Activated CD4-positive, alpha-beta memory T cell treated with anti-CD3 and anti-CD28 coated beads for 36 hours (primary cell): Measurements from ENCODE around the gene COL4A6. TPM values are rescaled to one million over a fixed set of nuclear protein-coding genes. Genes with fewer than 3 reads are reported as not detected.

Experiments used
- CTCF ChIA-PET: fragments of 350-600 bp; sonication (Branson Sonifier 250); formaldehyde crosslinking; loops from one replicate; lab custom pipeline; 2021; ENCODE audit warnings: antibody characterized with exemption, inconsistent platforms; lab: Charles Lee
- POLR2A ChIA-PET: fragments of 350-600 bp; sonication (Branson Sonifier 250); formaldehyde crosslinking; loops from one replicate; lab custom pipeline; 2021; ENCODE audit warnings: antibody characterized with exemption; lab: Charles Lee
- DNase-seq: peaks from one replicate; pipeline ENCODE4 v3.0.0-alpha.2; 2020
- H3K27ac Mint-ChIP-seq: one replicate; pipeline ENCODE4 v1.8.0; 2021; ENCODE audit warnings: mixed read lengths
- H3K27me3 Mint-ChIP-seq: one replicate; pipeline ENCODE4 v1.8.0; 2021; ENCODE audit warnings: mixed read lengths
- H3K36me3 Mint-ChIP-seq: one replicate; pipeline ENCODE4 v1.8.0; 2021; ENCODE audit warnings: mixed read lengths
- H3K4me1 Mint-ChIP-seq: one replicate; pipeline ENCODE4 v1.8.0; 2021; ENCODE audit warnings: low read depth, mixed read lengths
- H3K4me3 Mint-ChIP-seq: one replicate; pipeline ENCODE4 v1.8.0; 2021; ENCODE audit warnings: mild to moderate bottlenecking, mixed read lengths
- H3K9me3 Mint-ChIP-seq: one replicate; pipeline ENCODE4 v1.8.0; 2021; ENCODE audit warnings: mixed read lengths
- intact Hi-C: fragments of 100-400 bp; cut with micrococcal nuclease; formaldehyde crosslinking; loops from one replicate; pipeline ENCODE4 v1.15.1; 2023
- total RNA-seq, 2 experiments: library from RNA; stranded (reverse); gene quantifications; one replicate each; pipeline ENCODE4 v1.2.3, GENCODE V29; 2021

The COL4A6 gene
- total RNA-seq, 2 experiments from 2014 or later = not detected

GRCh38 chrX:108216919-108217571 lies 221.2 kb downstream of the COL4A6 start:
- no peaks in the 10 kb centered on the region for H3K4me1 Mint-ChIP-seq
- no peaks in the 10 kb centered on the region for H3K36me3 Mint-ChIP-seq
- ChIA-PET CTCF (interaction anchor here (1.2 to 2.1 kb wide), 2 partner anchors 8 to 18 kb away, joined by 3 to 13 read pairs; no protein-coding TSS in a partner anchor), POLR2A (no interaction called here)
- H3K4me3 Mint-ChIP-seq = no peak overlapping the region
- no peak overlapping the region for H3K27ac Mint-ChIP-seq
- no peaks in the 10 kb centered on the region for H3K27me3 Mint-ChIP-seq
- no peaks in the 10 kb centered on the region for H3K9me3 Mint-ChIP-seq
- no peak for DNase-seq
- intact Hi-C loops = no loop called here

DNA sequence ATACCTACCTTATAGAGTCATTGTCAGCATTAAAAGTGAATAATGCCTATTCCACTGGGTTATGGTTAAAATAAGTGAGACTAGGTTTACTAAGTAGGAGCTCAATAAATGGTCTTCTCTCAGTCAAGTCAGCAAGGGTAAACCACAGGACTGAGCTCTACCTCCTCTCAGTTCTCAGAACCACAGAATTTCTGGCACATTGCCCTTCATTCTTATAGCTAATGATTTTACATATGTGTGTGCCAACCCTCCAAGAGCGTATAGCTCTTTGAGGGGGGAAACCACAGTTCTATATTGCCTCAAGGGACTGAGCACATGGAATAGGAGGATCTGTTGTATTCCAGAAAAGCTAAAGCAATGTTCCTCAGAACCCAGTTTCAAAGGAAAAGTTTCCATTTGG lies 221.8 kb downstream of the COL4A6 start:
- CTCF ChIA-PET = interaction anchor here (1.2 to 2.1 kb wide), 2 partner anchors 9 to 17 kb away, joined by 3 to 13 read pairs; no protein-coding TSS in a partner anchor
- DNase-seq = no peak
- Mint-ChIP-seq H3K4me1 (no peaks in the 10 kb centered on the region), H3K27me3 (no peaks in the 10 kb centered on the region), H3K36me3 (no peaks in the 10 kb centered on the region), H3K9me3 (no peaks in the 10 kb centered on the region), H3K27ac (no peak overlapping the region), H3K4me3 (no peak overlapping the region)
- POLR2A ChIA-PET = no interaction called here
- intact Hi-C loops = no loop called here

DNA sequence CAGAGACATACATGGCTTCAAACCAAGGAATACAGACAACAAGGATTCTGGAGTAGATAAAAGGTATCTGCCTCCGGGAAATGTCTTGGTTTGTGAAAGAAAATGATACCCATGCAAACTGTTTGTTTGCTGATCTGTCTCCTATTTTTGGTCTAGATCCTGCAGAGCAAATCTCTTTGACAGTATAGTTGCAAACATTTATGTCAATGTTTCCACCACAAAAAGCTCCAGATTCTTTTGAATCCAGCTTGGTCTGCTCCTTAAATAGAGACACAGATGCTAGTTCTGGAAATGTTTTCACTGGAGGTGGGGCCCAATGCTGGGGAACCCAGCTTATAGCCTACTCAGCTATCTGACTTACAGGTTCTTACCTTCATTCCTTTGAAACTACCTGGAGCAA lies 226.9 kb downstream of the COL4A6 start:
- intact Hi-C loops = no loop called here
- Mint-ChIP-seq H3K4me1 (no peaks in the 10 kb centered on the region), H3K36me3 (no peaks in the 10 kb centered on the region), H3K27me3 (no peaks in the 10 kb centered on the region), H3K27ac (no peak overlapping the region), H3K4me3 (no peak overlapping the region), H3K9me3 (no peaks in the 10 kb centered on the region)
- CTCF ChIA-PET = no interaction called here
- POLR2A ChIA-PET = no interaction called here
- no peak for DNase-seq

- no peaks in the 10 kb centered on the region for H3K9me3 Mint-ChIP-seq
- H3K36me3 Mint-ChIP-seq = no peaks in the 10 kb centered on the region
- DNase-seq = no peak
- ChIA-PET CTCF (no interaction called here), POLR2A (no interaction called here)
- no peaks in the 10 kb centered on the region for H3K4me1 Mint-ChIP-seq
- no peak overlapping the region for H3K4me3 Mint-ChIP-seq
- no peak overlapping the region for H3K27ac Mint-ChIP-seq
- H3K27me3 Mint-ChIP-seq = no peaks in the 10 kb centered on the region
- intact Hi-C loops = no loop called here
Measured at GRCh38 chrX:108209006-108209554, 229.1 kb downstream of the COL4A6 start.

- no peak for DNase-seq
- Mint-ChIP-seq H3K9me3 (no peaks in the 10 kb centered on the region), H3K4me3 (no peak overlapping the region), H3K27ac (no peak overlapping the region), H3K36me3 (no peaks in the 10 kb centered on the region), H3K4me1 (no peaks in the 10 kb centered on the region), H3K27me3 (peaks cover 1% of the 10 kb centered on the region)
- ChIA-PET CTCF (no interaction called here), POLR2A (no interaction called here)
- intact Hi-C loops = no loop called here
Measured at GRCh38 chrX:108203540-108203939, 234.7 kb downstream of the COL4A6 start.

- intact Hi-C loops = no loop called here
- H3K9me3 Mint-ChIP-seq = no peaks in the 10 kb centered on the region
- ChIA-PET POLR2A (no interaction called here), CTCF (interaction anchor here (1.4 kb wide), 1 partner anchor 17 kb away, joined by 3 read pairs; no protein-coding TSS in a partner anchor)
- no peaks in the 10 kb centered on the region for H3K4me1 Mint-ChIP-seq
- no peaks in the 10 kb centered on the region for H3K36me3 Mint-ChIP-seq
- no peak overlapping the region for H3K27ac Mint-ChIP-seq
- DNase-seq = no peak
- H3K27me3 Mint-ChIP-seq = peaks cover 1% of the 10 kb centered on the region
- no peak overlapping the region for H3K4me3 Mint-ChIP-seq
Measured at GRCh38 chrX:108199691-108200090, 238.5 kb downstream of the COL4A6 start.

- Mint-ChIP-seq H3K27me3 (peaks cover 1% of the 10 kb centered on the region), H3K9me3 (no peaks in the 10 kb centered on the region), H3K36me3 (no peaks in the 10 kb centered on the region), H3K27ac (no peak overlapping the region), H3K4me1 (no peaks in the 10 kb centered on the region), H3K4me3 (no peak overlapping the region)
- POLR2A ChIA-PET = no interaction called here
- no peak for DNase-seq
- CTCF ChIA-PET = interaction anchor here (1.4 kb wide), 1 partner anchor 18 kb away, joined by 3 read pairs; no protein-coding TSS in a partner anchor
- intact Hi-C loops = no loop called here
Measured at GRCh38 chrX:108199041-108199440, 239.2 kb downstream of the COL4A6 start.

- ChIA-PET CTCF (no interaction called here), POLR2A (no interaction called here)
- H3K9me3 Mint-ChIP-seq = no peaks in the 10 kb centered on the region
- intact Hi-C loops = no loop called here
- DNase-seq = no peak
- H3K27me3 Mint-ChIP-seq = peaks cover 1% of the 10 kb centered on the region
- H3K27ac Mint-ChIP-seq = no peak overlapping the region
- no peaks in the 10 kb centered on the region for H3K36me3 Mint-ChIP-seq
- no peaks in the 10 kb centered on the region for H3K4me1 Mint-ChIP-seq
- H3K4me3 Mint-ChIP-seq = no peak overlapping the region
Measured at GRCh38 chrX:108198420-108198819, 239.8 kb downstream of the COL4A6 start.

GRCh38 chrX:108186811-108187210 lies 251.4 kb downstream of the COL4A6 start:
- no peak for DNase-seq
- no peak overlapping the region for H3K4me3 Mint-ChIP-seq
- POLR2A ChIA-PET = no interaction called here
- no peaks in the 10 kb centered on the region for H3K9me3 Mint-ChIP-seq
- no peaks in the 10 kb centered on the region for H3K4me1 Mint-ChIP-seq
- H3K36me3 Mint-ChIP-seq = no peaks in the 10 kb centered on the region
- H3K27me3 Mint-ChIP-seq = peaks cover 2% of the 10 kb centered on the region
- intact Hi-C loops = no loop called here
- CTCF ChIA-PET = no interaction called here
- H3K27ac Mint-ChIP-seq = no peak overlapping the region

DNA sequence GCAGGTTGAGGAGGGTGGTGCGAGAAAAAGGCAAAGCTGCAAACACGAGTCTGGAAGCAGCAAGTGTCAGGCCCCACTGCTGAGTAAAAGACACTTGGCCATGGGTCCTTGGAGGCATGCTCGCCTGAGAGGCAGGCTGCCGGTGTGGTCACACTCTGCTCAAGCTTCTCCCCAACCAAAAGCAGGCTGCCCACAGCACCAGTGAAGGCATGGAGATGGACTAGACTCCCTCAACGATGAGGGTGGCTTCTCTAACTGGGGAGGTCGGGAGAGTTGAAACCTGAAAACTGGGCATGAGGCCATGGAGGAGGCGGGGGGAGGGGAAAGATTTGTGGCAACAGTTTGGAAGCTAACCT lies 260.1 kb downstream of the COL4A6 start:
- intact Hi-C loops = no loop called here

GRCh38 chrX:108177351-108178142 lies 260.7 kb downstream of the COL4A6 start:
- CTCF ChIA-PET = no interaction called here
- no peaks in the 10 kb centered on the region for H3K27me3 Mint-ChIP-seq
- intact Hi-C loops = no loop called here
- H3K36me3 Mint-ChIP-seq = no peaks in the 10 kb centered on the region
- no peak overlapping the region for H3K27ac Mint-ChIP-seq
- H3K9me3 Mint-ChIP-seq = no peaks in the 10 kb centered on the region
- POLR2A ChIA-PET = no interaction called here
- no peak overlapping the region for H3K4me3 Mint-ChIP-seq
- no peak for DNase-seq
- H3K4me1 Mint-ChIP-seq = no peaks in the 10 kb centered on the region

More for the DNA sequence above, 260.1 kb downstream of the COL4A6 start:
- Mint-ChIP-seq H3K36me3 (no peaks in the 10 kb centered on the region), H3K27ac (no peak overlapping the region), H3K9me3 (no peaks in the 10 kb centered on the region), H3K27me3 (no peaks in the 10 kb centered on the region), H3K4me1 (no peaks in the 10 kb centered on the region), H3K4me3 (no peak overlapping the region)
- ChIA-PET POLR2A (no interaction called here), CTCF (no interaction called here)
- no peak for DNase-seq

GRCh38 chrX:108173874-108174273 lies 264.3 kb downstream of the COL4A6 start:
- H3K9me3 Mint-ChIP-seq = no peaks in the 10 kb centered on the region
- no peaks in the 10 kb centered on the region for H3K4me1 Mint-ChIP-seq
- CTCF ChIA-PET = no interaction called here
- DNase-seq = no peak
- H3K36me3 Mint-ChIP-seq = no peaks in the 10 kb centered on the region
- POLR2A ChIA-PET = no interaction called here
- no peaks in the 10 kb centered on the region for H3K27me3 Mint-ChIP-seq
- no peak overlapping the region for H3K4me3 Mint-ChIP-seq
- intact Hi-C loops = no loop called here
- H3K27ac Mint-ChIP-seq = no peak overlapping the region
